ENCODE measurements around the gene NAT8L.
"Not testable (repeated sequence)": the region's sequence is repeated elsewhere in the genome, so short reads cannot be mapped to it uniquely, and the experiment has no call there.

The NAT8L gene, protein sequence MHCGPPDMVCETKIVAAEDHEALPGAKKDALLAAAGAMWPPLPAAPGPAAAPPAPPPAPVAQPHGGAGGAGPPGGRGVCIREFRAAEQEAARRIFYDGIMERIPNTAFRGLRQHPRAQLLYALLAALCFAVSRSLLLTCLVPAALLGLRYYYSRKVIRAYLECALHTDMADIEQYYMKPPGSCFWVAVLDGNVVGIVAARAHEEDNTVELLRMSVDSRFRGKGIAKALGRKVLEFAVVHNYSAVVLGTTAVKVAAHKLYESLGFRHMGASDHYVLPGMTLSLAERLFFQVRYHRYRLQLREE

GRCh38 chr4:2059046-2059725, at the start of gene NAT8L:
NAT8L (plus strand) TSS chr4:2059327; CDS start chr4:2059512, 185 bp downstream.
- DNase-seq, result no peak

GRCh38 chr4:2009651-2010233, 49.4 kb upstream of the NAT8L start:
- DNase-seq, result no peak

GRCh38 chr4:2011583-2011982, 47.5 kb upstream of the NAT8L start:
- DNase-seq, result peak; percentile 45

DNA sequence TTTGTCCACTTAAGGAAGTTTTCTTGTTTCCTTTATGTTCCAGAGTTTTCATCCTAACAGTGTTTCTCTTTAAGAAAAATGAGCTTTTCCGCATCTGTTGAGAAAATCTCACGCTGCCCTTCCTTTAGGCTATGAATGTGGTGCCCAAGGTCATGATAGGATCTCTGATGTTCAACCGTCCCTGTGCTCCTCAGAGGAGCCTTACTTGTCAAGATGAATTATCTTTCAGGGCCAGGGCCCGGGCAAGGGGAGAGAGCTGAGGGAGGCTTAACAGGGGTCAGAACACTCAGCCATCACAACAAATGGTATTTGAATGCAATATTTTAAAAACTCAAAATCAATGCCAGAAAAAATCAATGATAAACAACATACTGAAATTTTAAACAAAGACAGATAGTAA, 44.1 kb upstream of the NAT8L start:
- DNase-seq, result no peak

DNA sequence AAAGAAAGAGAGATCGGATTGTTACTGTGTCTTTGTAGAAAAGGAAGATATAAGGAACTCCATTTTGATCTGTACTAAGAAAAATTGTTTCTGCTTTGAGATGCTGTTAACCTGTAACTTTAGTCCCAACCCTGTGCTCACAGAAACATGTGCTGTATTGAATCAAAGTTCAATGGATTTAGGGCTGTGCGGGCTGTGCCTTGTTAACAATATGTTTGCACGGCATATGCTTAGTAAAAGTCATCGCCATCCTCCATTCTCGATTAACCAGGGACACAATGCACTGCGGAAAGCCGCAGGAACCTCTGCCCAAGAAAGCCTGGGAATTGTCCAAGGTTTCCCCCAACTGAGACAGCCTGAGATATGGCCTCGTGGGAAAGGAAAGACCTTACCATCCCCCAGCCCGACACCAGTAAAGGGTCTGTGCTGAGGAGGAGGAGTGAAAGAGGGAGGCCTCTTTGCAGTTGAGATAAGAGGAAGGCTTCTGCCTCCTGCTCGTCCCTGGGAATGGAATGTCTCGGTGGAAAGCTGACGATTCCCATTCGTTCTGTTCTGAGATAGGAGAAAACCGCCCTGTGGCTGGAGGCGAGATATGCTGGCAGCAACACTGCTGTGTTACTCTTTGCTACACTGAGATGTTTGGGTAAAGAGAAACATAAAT, 37.6 kb upstream of the NAT8L start:
- not testable (repeated sequence) for DNase-seq

- no peak for DNase-seq
These were observed 34.4 kb upstream of the NAT8L start for GRCh38 chr4:2024683-2025082.

GRCh38 chr4:2025817-2026216, 33.3 kb upstream of the NAT8L start:
- no peak for DNase-seq

- DNase-seq, result not testable (repeated sequence)
These were observed 32.0 kb upstream of the NAT8L start for GRCh38 chr4:2027120-2027519.

- not testable (repeated sequence) for DNase-seq
These were observed 28.0 kb upstream of the NAT8L start for GRCh38 chr4:2031161-2031560.

- no peak for DNase-seq
These were observed 22.8 kb upstream of the NAT8L start for GRCh38 chr4:2036327-2036726.

DNA sequence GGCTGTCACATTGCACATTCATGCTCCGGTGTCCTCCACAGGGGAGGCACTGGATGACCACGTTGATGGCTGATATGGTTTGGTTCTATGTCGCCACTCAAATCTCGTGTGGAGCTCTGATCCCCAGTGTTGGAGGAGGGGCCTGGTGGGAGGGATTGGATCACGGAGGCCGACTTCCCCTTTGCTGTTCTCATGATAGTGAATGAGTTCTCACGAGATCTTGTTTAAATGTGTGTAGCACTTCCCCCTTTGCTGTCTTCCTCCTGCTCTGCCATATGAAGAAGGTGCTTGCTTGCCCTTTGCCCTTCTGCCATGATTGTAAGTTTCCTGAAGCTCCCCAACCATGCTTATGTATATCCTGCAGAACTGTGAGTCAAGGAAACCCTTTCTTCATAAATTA, 22.3 kb upstream of the NAT8L start:
- no peak for DNase-seq

DNA sequence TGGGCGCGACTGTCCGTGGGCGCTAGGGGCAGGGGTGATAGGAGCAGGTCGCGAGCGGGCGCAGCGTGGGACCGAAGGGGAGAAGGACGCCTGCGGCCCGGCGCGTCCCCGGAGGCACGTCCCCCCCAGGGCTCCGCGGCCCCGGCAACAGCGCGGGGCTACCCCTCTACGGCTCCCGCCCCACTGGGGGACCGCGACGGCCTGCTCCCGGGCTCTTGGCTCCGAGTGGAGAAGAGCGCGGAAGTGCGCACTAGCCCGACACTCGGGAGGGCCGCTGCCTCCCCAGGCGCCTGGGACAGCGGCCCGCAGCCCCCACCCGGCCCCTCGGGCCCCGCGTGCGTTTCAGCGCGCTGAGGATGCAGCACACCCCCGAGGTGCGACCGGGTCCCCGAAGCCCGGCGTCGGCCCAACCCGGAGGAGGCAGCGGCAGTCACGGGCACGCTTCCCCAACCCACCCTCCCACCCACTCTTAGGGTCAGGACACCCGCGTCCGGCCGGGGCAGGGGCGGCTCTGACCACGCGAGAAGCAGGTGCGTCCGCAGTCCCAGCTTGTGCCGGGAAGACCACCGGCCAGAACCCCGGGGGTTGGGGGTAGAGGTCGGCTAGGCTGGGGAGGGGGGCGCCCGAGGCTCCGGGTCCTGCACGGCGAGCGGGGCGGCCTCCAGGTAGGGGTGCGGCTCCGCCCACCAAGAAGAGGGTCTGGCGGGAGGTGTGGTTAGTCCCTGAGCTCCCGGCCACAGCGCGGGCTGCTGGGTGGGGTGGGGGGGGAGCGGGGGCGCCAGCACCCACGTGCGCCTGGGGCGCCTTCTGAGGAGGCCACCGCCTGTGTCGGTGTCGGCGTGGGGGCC, 18.5 kb upstream of the NAT8L start:
- DNase-seq, result no peak

- DNase-seq, result no peak
These were observed 17.6 kb upstream of the NAT8L start for GRCh38 chr4:2041239-2042130.

DNA sequence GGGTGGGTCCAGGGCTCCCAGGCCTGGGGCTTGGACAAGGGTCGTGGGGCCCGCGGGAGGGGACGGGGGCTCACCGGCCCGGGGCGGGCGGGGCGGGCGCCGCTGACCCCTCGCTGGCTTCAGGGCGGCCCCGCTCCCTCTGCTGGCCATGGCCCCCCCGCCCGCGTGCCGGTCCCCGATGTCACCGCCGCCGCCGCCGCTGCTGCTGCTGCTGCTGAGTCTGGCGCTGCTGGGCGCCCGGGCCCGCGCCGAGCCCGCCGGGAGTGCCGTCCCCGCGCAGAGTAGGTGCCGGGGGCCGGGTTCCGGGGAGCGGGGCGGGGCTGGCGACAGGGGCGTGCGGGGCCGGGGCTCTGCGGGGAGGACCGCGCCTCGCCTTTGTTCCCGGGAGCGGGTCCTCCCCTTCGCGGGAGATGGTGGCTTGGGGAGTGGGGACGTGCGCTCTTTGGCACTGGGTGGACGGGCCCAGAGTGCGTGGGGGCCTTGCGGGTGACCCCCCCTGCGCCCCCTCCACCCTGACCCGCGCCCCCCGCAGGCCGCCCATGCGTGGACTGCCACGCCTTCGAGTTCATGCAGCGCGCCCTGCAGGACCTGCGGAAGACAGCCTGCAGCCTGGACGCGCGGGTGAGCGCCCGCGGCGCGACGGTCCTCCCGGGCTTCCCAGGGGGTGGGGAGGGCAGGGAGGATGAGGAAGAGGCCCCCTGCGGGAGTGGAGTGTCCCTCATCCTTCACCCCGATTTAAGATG, 16.8 kb upstream of the NAT8L start:
- DNase-seq, result no peak

DNA sequence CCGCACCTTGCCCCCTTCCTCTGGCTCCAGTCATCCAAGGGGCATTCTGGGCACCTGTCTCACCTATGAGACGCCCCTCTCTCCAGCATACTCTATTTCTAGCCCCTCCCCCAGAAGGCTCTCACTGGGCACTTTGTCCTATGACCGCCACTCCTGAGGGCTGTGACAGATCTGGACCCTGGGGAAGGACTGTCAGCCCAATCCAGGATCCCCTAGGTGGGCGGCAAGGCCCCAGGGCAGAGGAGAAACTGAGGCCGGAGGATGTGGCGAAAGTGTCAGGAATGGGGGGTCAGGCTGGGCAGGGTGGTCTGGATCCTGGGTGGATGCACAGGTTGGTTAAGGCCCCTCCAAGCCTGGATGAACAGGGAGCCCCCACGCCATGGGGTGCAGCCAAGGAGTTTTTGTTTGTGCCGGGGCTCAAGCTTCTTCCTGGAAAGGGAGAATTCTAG, 16.2 kb upstream of the NAT8L start:
- DNase-seq, result no peak

DNA sequence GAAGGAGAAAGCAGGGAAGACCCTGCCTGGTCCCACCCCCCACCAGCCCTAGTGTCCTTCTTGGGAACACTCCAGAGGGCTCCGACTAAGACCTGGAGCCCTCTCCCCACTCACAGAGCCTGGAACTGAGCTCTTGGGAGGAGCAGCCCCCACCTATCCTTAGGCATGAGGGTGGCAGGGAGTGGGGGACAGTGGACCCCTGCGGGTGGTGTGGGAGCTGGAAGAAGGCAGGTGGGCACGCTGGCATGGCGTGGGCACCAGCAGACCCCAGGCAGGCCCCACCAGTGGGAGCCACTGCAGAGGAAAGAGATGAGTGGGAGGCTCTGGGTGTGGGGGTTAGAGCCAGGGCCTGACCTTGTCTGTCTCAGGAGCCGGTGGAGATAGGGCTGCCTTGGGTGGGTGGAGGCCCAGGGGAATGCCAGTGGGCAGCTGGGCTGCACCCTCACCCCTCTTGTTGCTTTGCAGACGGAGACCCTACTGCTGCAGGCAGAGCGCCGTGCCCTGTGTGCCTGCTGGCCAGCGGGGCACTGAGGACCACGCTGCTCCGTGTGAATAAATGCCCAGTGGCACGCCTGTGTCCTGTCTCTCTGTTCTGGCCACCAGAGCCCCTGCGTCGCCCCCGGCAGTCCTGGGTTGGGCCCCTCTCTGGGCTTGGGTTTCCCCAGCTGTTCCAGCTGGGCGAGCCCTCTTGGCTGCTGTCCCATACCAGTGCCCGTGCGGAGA, 15.6 kb upstream of the NAT8L start:
- no peak for DNase-seq

- no peak for DNase-seq
These were observed 15.0 kb upstream of the NAT8L start for GRCh38 chr4:2044119-2044485.

GRCh38 chr4:2044542-2045517, 14.3 kb upstream of the NAT8L start:
- no peak for DNase-seq

- no peak for DNase-seq
These were observed 13.6 kb upstream of the NAT8L start for GRCh38 chr4:2045518-2045951.

All from SIG-M5 (cell line).